ENCODE measurements around the gene SLC18A2.
"Not testable (repeated sequence)": the region's sequence is repeated elsewhere in the genome, so short reads cannot be mapped to it uniquely, and the experiment has no call there.

SLC18A2 gene

GRCh38 chr10:117274509-117274908 is 33.6 kb downstream of the SLC18A2 start:
- Histone ChIP-seq H3K36me3 (ENCODE audit: insufficient read depth, low read length) (no peaks in the 10 kb centered on the region), H3K27ac (no peak overlapping the region)

GRCh38 chr10:117275121-117275520 is 34.2 kb downstream of the SLC18A2 start:
- Histone ChIP-seq H3K9ac (ENCODE audit: insufficient read length) (no peak overlapping the region), H3K4me3 (no peak overlapping the region), H3K27ac (no peak overlapping the region), H3K36me3 (ENCODE audit: insufficient read depth, low read length) (no peaks in the 10 kb centered on the region), H3K9me3 (ENCODE audit: low read depth, low read length) (no peaks in the 10 kb centered on the region)
- TF ChIP-seq EZH2 (IDR thresholded peaks at IDR 0.05) (no peak), POLR2AphosphoS5 (IDR thresholded peaks at IDR 0.05; ENCODE audit: borderline replicate concordance, low read depth, low read length) (no peak), FOXP2 (optimal IDR thresholded peaks at IDR 0.05; ENCODE audit: control extremely low read depth, extremely low read length, insufficient read depth) (no peak)
- no peak for DNase-seq (ENCODE audit: low read depth, low spot score)

More at GRCh38 chr10:117274509-117274908, 33.6 kb downstream of the SLC18A2 start:
- H3K9me3 ChIP-seq (ENCODE audit: low read depth, low read length) = no peaks in the 10 kb centered on the region
- no peak for DNase-seq (ENCODE audit: low read depth, low spot score)
- H3K9ac ChIP-seq (ENCODE audit: insufficient read length) = no peak overlapping the region
- no peak overlapping the region for H3K4me3 ChIP-seq
- TF ChIP-seq POLR2AphosphoS5 (IDR thresholded peaks at IDR 0.05; ENCODE audit: borderline replicate concordance, low read depth, low read length) (no peak), EZH2 (IDR thresholded peaks at IDR 0.05) (no peak), FOXP2 (optimal IDR thresholded peaks at IDR 0.05; ENCODE audit: control extremely low read depth, extremely low read length, insufficient read depth) (no peak)

- no peaks in the 10 kb centered on the region for H3K36me3 ChIP-seq (ENCODE audit: insufficient read depth, low read length)
- no peak overlapping the region for H3K27ac ChIP-seq
- H3K9me3 ChIP-seq (ENCODE audit: low read depth, low read length) = no peaks in the 10 kb centered on the region
- no peak for TF ChIP-seq POLR2AphosphoS5 (IDR thresholded peaks at IDR 0.05; ENCODE audit: borderline replicate concordance, low read depth, low read length)
- TF ChIP-seq FOXP2 (optimal IDR thresholded peaks at IDR 0.05; ENCODE audit: control extremely low read depth, extremely low read length, insufficient read depth) = no peak
- no peak for TF ChIP-seq EZH2 (IDR thresholded peaks at IDR 0.05)
- H3K4me3 ChIP-seq = no peak overlapping the region
- no peak for DNase-seq (ENCODE audit: low read depth, low spot score)
- no peak overlapping the region for H3K9ac ChIP-seq (ENCODE audit: insufficient read length)
Observed at GRCh38 chr10:117277675-117278074, 36.8 kb downstream of the SLC18A2 start.

- Histone ChIP-seq H3K4me3 (no peak overlapping the region), H3K27ac (no peak overlapping the region), H3K9ac (ENCODE audit: insufficient read length) (no peak overlapping the region), H3K9me3 (ENCODE audit: low read depth, low read length) (no peaks in the 10 kb centered on the region), H3K36me3 (ENCODE audit: insufficient read depth, low read length) (no peaks in the 10 kb centered on the region; the same call in 1 of the 2 replicates)
- DNase-seq (ENCODE audit: low read depth, low spot score) = no peak
- TF ChIP-seq FOXP2 (optimal IDR thresholded peaks at IDR 0.05; ENCODE audit: control extremely low read depth, extremely low read length, insufficient read depth) = no peak
- no peak for TF ChIP-seq POLR2AphosphoS5 (IDR thresholded peaks at IDR 0.05; ENCODE audit: borderline replicate concordance, low read depth, low read length)
- no peak for TF ChIP-seq EZH2 (IDR thresholded peaks at IDR 0.05)
Observed at GRCh38 chr10:117284716-117285494, 44.0 kb downstream of the SLC18A2 start.

GRCh38 chr10:117290872-117291271 is 50.0 kb downstream of the SLC18A2 start:
- not testable (repeated sequence) for H3K36me3 ChIP-seq (ENCODE audit: insufficient read depth, low read length); H3K27ac ChIP-seq; DNase-seq (ENCODE audit: low read depth, low spot score); H3K9me3 ChIP-seq (ENCODE audit: low read depth, low read length); H3K4me3 ChIP-seq; H3K9ac ChIP-seq (ENCODE audit: insufficient read length)

GRCh38 chr10:117294039-117294645 is 53.2 kb downstream of the SLC18A2 start:
- Histone ChIP-seq H3K9ac (ENCODE audit: insufficient read length) (no peak overlapping the region), H3K9me3 (ENCODE audit: low read depth, low read length) (no peaks in the 10 kb centered on the region), H3K4me3 (no peak overlapping the region), H3K36me3 (ENCODE audit: insufficient read depth, low read length) (no peaks in the 10 kb centered on the region; the same call in 1 of the 2 replicates), H3K27ac (no peak overlapping the region)
- no peak for DNase-seq (ENCODE audit: low read depth, low spot score)
- TF ChIP-seq EZH2 (IDR thresholded peaks at IDR 0.05) (no peak), FOXP2 (optimal IDR thresholded peaks at IDR 0.05; ENCODE audit: control extremely low read depth, extremely low read length, insufficient read depth) (no peak), POLR2AphosphoS5 (IDR thresholded peaks at IDR 0.05; ENCODE audit: borderline replicate concordance, low read depth, low read length) (no peak)

GRCh38 chr10:117294735-117295134 is 53.8 kb downstream of the SLC18A2 start:
- Histone ChIP-seq H3K27ac (no peak overlapping the region), H3K4me3 (no peak overlapping the region), H3K9ac (ENCODE audit: insufficient read length) (no peak overlapping the region), H3K9me3 (ENCODE audit: low read depth, low read length) (no peaks in the 10 kb centered on the region), H3K36me3 (ENCODE audit: insufficient read depth, low read length) (no peaks in the 10 kb centered on the region)
- DNase-seq (ENCODE audit: low read depth, low spot score) = no peak
- TF ChIP-seq FOXP2 (optimal IDR thresholded peaks at IDR 0.05; ENCODE audit: control extremely low read depth, extremely low read length, insufficient read depth) (no peak), POLR2AphosphoS5 (IDR thresholded peaks at IDR 0.05; ENCODE audit: borderline replicate concordance, low read depth, low read length) (no peak), EZH2 (IDR thresholded peaks at IDR 0.05) (no peak)

GRCh38 chr10:117298219-117298618 is 57.3 kb downstream of the SLC18A2 start:
- H3K36me3 ChIP-seq (ENCODE audit: insufficient read depth, low read length) = no peaks in the 10 kb centered on the region
- no peak for TF ChIP-seq FOXP2 (optimal IDR thresholded peaks at IDR 0.05; ENCODE audit: control extremely low read depth, extremely low read length, insufficient read depth)
- TF ChIP-seq EZH2 (IDR thresholded peaks at IDR 0.05) = no peak
- no peak for DNase-seq (ENCODE audit: low read depth, low spot score)

More at GRCh38 chr10:117298219-117298618, 57.3 kb downstream of the SLC18A2 start:
- H3K9me3 ChIP-seq (ENCODE audit: low read depth, low read length) = no peaks in the 10 kb centered on the region
- no peak overlapping the region for H3K27ac ChIP-seq
- H3K9ac ChIP-seq (ENCODE audit: insufficient read length) = no peak overlapping the region
- no peak overlapping the region for H3K4me3 ChIP-seq
